H9 (cell line): Measurements from ENCODE around the gene TCTA. TPM values are rescaled to one million over a fixed set of nuclear protein-coding genes. Genes with fewer than 3 reads are reported as not detected.

Source experiments
- DNase-seq: peaks from one replicate; pipeline ENCODE4 v3.0.0-alpha.2; 2017
- H2AFZ ChIP-seq: one replicate; pipeline ENCODE4 v1.6.1; 2013; ENCODE audit warnings: mild to moderate bottlenecking, low read length, control low read depth, moderate library complexity
- H2AK5ac ChIP-seq: 2 replicates; pipeline ENCODE4 v1.6.1; 2013; ENCODE audit warnings: low read length, control low read depth, mixed read lengths; ENCODE audit not compliant: insufficient read length
- H2BK120ac ChIP-seq: one replicate; pipeline ENCODE4 v1.6.1; 2013; ENCODE audit warnings: low read depth, mild to moderate bottlenecking, low read length, control low read depth, inconsistent platforms; ENCODE audit not compliant: poor library complexity, severe bottlenecking
- H2BK12ac ChIP-seq: 2 replicates; pipeline ENCODE4 v1.6.1; 2013; ENCODE audit warnings: low read length, control low read depth, mixed read lengths, low read depth; ENCODE audit not compliant: insufficient read length
- H2BK15ac ChIP-seq: 2 replicates; pipeline ENCODE4 v1.6.1; 2013; ENCODE audit warnings: low read depth, low read length, control low read depth
- H2BK20ac ChIP-seq: one replicate; pipeline ENCODE4 v1.6.1; 2013; ENCODE audit warnings: low read depth, mild to moderate bottlenecking, low read length, control low read depth, inconsistent platforms; ENCODE audit not compliant: poor library complexity, severe bottlenecking
- H2BK5ac ChIP-seq: 2 replicates; pipeline ENCODE4 v1.6.1; 2013; ENCODE audit warnings: low read length, control low read depth, mixed read lengths; ENCODE audit not compliant: insufficient read length
- H3K14ac ChIP-seq: 2 replicates; pipeline ENCODE4 v1.6.1; 2013; ENCODE audit warnings: low read length, control low read depth; ENCODE audit not compliant: insufficient read depth
- H3K18ac ChIP-seq: 2 replicates; pipeline ENCODE4 v1.6.1; 2013; ENCODE audit warnings: low read depth, mild to moderate bottlenecking, mixed read lengths, low read length, control low read depth; ENCODE audit not compliant: insufficient read length
- H3K23ac ChIP-seq: 2 replicates; pipeline ENCODE4 v1.6.1; 2013; ENCODE audit warnings: low read length, control low read depth, mixed read lengths, low read depth; ENCODE audit not compliant: insufficient read length
- H3K23me2 ChIP-seq: 2 replicates; pipeline ENCODE4 v1.6.1; 2013; ENCODE audit warnings: low read depth, mild to moderate bottlenecking, mixed read lengths, low read length, control low read depth; ENCODE audit not compliant: insufficient read length, poor library complexity, severe bottlenecking
- H3K27ac ChIP-seq: 2 replicates; pipeline ENCODE4 v1.5.1; 2013; ENCODE audit warnings: low read length, control low read depth, mixed read lengths, low read depth; ENCODE audit not compliant: insufficient read length
- H3K27me3 ChIP-seq: 2 replicates; pipeline ENCODE4 v1.6.1; 2013; ENCODE audit warnings: low read length, control low read depth, inconsistent platforms; ENCODE audit not compliant: insufficient read depth
- H3K4ac ChIP-seq: 2 replicates; pipeline ENCODE4 v1.6.1; 2013; ENCODE audit warnings: low read depth, mild to moderate bottlenecking, control low read depth, inconsistent platforms, low read length, moderate library complexity
- H3K4me1 ChIP-seq: 2 replicates; pipeline ENCODE4 v1.6.1; 2013; ENCODE audit warnings: low read length, control low read depth, inconsistent platforms; ENCODE audit not compliant: insufficient read depth
- H3K4me2 ChIP-seq: 2 replicates; pipeline ENCODE4 v1.6.1; 2013; ENCODE audit warnings: low read length, control low read depth, mixed read lengths; ENCODE audit not compliant: insufficient read length, insufficient read depth
- H3K56ac ChIP-seq: 2 replicates; pipeline ENCODE4 v1.6.1; 2013; ENCODE audit warnings: low read depth, mild to moderate bottlenecking, mixed read lengths, low read length, control low read depth; ENCODE audit not compliant: insufficient read length
- H3K79me1 ChIP-seq: 2 replicates; pipeline ENCODE4 v1.6.1; 2013; ENCODE audit warnings: low read depth, mild to moderate bottlenecking, moderate library complexity, low read length, control low read depth, inconsistent platforms; ENCODE audit not compliant: insufficient read depth, poor library complexity, severe bottlenecking
- H3K79me2 ChIP-seq: 2 replicates; pipeline ENCODE4 v1.6.1; 2013; ENCODE audit warnings: low read length, control low read depth, inconsistent platforms; ENCODE audit not compliant: insufficient read depth
- H3K9ac ChIP-seq: 2 replicates; pipeline ENCODE4 v1.6.1; 2013; ENCODE audit warnings: low read length, control low read depth, mixed read lengths; ENCODE audit not compliant: insufficient read length; ENCODE audit errors: extremely low read depth
- H3K9me3 ChIP-seq: one replicate; pipeline ENCODE4 v1.6.1; 2013; ENCODE audit warnings: low read depth, low read length, inconsistent platforms; ENCODE audit not compliant: control insufficient read depth
- H3T11ph ChIP-seq: one replicate; pipeline ENCODE4 v1.6.1; 2013; ENCODE audit warnings: mild to moderate bottlenecking, low read length, control low read depth, inconsistent platforms
- H4K20me1 ChIP-seq: one replicate; pipeline ENCODE4 v1.6.1; 2013; ENCODE audit not compliant: control insufficient read depth, insufficient read length, insufficient read depth
- H4K5ac ChIP-seq: 2 replicates; pipeline ENCODE4 v1.6.1; 2013; ENCODE audit warnings: low read depth, mild to moderate bottlenecking, mixed read lengths, low read length, control low read depth; ENCODE audit not compliant: insufficient read length
- H4K8ac ChIP-seq: replicated peaks from 2 replicates; pipeline ENCODE4 v1.6.1; 2013; ENCODE audit warnings: low read length, control low read depth, mixed read lengths, low read depth; ENCODE audit not compliant: insufficient read length
- H4K91ac ChIP-seq: 2 replicates; pipeline ENCODE4 v1.6.1; 2013; ENCODE audit warnings: low read depth, mild to moderate bottlenecking, moderate library complexity, mixed read lengths, low read length, control low read depth; ENCODE audit not compliant: insufficient read length
- H3K27ac Mint-ChIP-seq, 3 experiments: 2 replicates in 2 of 3; 3 replicates in 1 of 3; pipeline ENCODE4 v1.8.0; 2020 to 2021; ENCODE audit warnings: mixed read lengths in 3 of 3, mild to moderate bottlenecking in 1 of 3, moderate library complexity in 1 of 3
- H3K27me3 Mint-ChIP-seq: 2 replicates; pipeline ENCODE4 v1.8.0; 2021; ENCODE audit warnings: low read depth, mild to moderate bottlenecking, moderate library complexity, mixed read lengths
- H3K36me3 Mint-ChIP-seq, 3 experiments: 2 replicates in 2 of 3; 3 replicates in 1 of 3; pipeline ENCODE4 v1.8.0; 2020 to 2021; ENCODE audit warnings: low read depth in 3 of 3, mixed read lengths in 3 of 3; ENCODE audit not compliant: insufficient read depth in 1 of 3
- H3K4me1 Mint-ChIP-seq, 2 experiments: 2 replicates each; pipeline ENCODE4 v1.8.0; 2020; ENCODE audit warnings: mixed read lengths in 2 of 2
- H3K4me3 Mint-ChIP-seq, 2 experiments: 2 replicates in 1 of 2; 3 replicates in 1 of 2; pipeline ENCODE4 v1.8.0; 2020 to 2021; ENCODE audit warnings: mild to moderate bottlenecking in 2 of 2, mixed read lengths in 2 of 2, moderate library complexity in 1 of 2
- H3K9me3 Mint-ChIP-seq, 2 experiments: 2 replicates in 1 of 2; 3 replicates in 1 of 2; pipeline ENCODE4 v1.8.0; 2020; ENCODE audit warnings: mild to moderate bottlenecking in 2 of 2, mixed read lengths in 2 of 2, moderate library complexity in 1 of 2
- total RNA-seq: library from RNA; stranded (reverse); gene quantifications from 2 replicates; pipeline ENCODE4 v1.2.1, GENCODE V29; 2021
- TF ChIP-seq, protein P1 (sequence below): fragments of 200-600 bp; sonication (generic); conservative IDR thresholded peaks from 3 replicates; pipeline ENCODE4 v1.8.0; 2021; ENCODE audit warnings: antibody characterized with exemption, mild to moderate bottlenecking

Gene TCTA
- total RNA-seq, 1 experiment from 2014 or later: 11.2 TPM

GRCh38 chr3:49371946-49372345 lies 40.3 kb upstream of the TCTA start:
- H3K4me1 Mint-ChIP-seq: 0 out of 4 replicates have a peak, but pooled peaks cover 0 to under 1% of the 10 kb centered on the region in 2 experiments
- DNase-seq: no peak

More at GRCh38 chr3:49371946-49372345, 40.3 kb upstream of the TCTA start:
- Histone ChIP-seq H3K4ac (no peak overlapping the region), H2BK20ac (no peak overlapping the region), H3K27me3 (no peaks in the 10 kb centered on the region; the same call in 1 of the 2 replicates), H2AK5ac (no peak overlapping the region), H3K23ac (no peak overlapping the region), H3K79me2 (peaks cover 2% of the 10 kb centered on the region; the same call in 1 of the 2 replicates), H3K14ac (no peak overlapping the region), H2BK120ac (no peak overlapping the region), H3K79me1 (peaks cover 16% of the 10 kb centered on the region), H3T11ph (no peak overlapping the region), H3K27ac (no peak overlapping the region), H4K5ac (no peak overlapping the region), H3K18ac (no peak overlapping the region), H4K20me1 (peaks cover 4% of the 10 kb centered on the region), H3K9me3 (no peaks in the 10 kb centered on the region), H2BK12ac (no peak overlapping the region), H3K4me2 (no peak overlapping the region), H4K8ac (no peak overlapping the region), H3K23me2 (no peaks in the 10 kb centered on the region), H2AFZ (no peak overlapping the region), H2BK5ac (no peak overlapping the region), H3K56ac (no peak overlapping the region), H3K9ac (no peak overlapping the region), H3K4me1 (no peaks in the 10 kb centered on the region), H2BK15ac (no peak overlapping the region), H4K91ac (no peak overlapping the region)
- H3K36me3 Mint-ChIP-seq: peaks cover 45 to 68% (median 59%) of the 10 kb centered on the region in 3 experiments
- H3K4me3 Mint-ChIP-seq: no peak overlapping the region
- H3K27me3 Mint-ChIP-seq: no peaks in the 10 kb centered on the region
- H3K27ac Mint-ChIP-seq: no peak overlapping the region
- TF ChIP-seq, protein P1, sequence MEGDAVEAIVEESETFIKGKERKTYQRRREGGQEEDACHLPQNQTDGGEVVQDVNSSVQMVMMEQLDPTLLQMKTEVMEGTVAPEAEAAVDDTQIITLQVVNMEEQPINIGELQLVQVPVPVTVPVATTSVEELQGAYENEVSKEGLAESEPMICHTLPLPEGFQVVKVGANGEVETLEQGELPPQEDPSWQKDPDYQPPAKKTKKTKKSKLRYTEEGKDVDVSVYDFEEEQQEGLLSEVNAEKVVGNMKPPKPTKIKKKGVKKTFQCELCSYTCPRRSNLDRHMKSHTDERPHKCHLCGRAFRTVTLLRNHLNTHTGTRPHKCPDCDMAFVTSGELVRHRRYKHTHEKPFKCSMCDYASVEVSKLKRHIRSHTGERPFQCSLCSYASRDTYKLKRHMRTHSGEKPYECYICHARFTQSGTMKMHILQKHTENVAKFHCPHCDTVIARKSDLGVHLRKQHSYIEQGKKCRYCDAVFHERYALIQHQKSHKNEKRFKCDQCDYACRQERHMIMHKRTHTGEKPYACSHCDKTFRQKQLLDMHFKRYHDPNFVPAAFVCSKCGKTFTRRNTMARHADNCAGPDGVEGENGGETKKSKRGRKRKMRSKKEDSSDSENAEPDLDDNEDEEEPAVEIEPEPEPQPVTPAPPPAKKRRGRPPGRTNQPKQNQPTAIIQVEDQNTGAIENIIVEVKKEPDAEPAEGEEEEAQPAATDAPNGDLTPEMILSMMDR: no peak
- no peaks in the 10 kb centered on the region for H3K9me3 Mint-ChIP-seq
